NCI-H446 treated with DMSO at 0.1 percent for 48 hours (cell line): ENCODE measurements around the gene PFAS.
"Not testable (repeated sequence)": the region's sequence is repeated elsewhere in the genome, so short reads cannot be mapped to it uniquely, and the experiment has no call there.

Experiments used
- DNase-seq: peaks from one replicate; lab custom pipeline; 2025; lab: John Stamatoyannopoulos, UW

Gene PFAS

GRCh38 chr17:8227238-8227581 is 21.9 kb upstream of the PFAS start:
- no peak for DNase-seq

GRCh38 chr17:8231701-8232100 is 17.4 kb upstream of the PFAS start:
- DNase-seq = no peak

GRCh38 chr17:8234361-8235270 is 14.5 kb upstream of the PFAS start:
- no peak for DNase-seq

- DNase-seq = no peak
Measured at GRCh38 chr17:8235676-8236075, 13.4 kb upstream of the PFAS start.

- DNase-seq = no peak
Measured at GRCh38 chr17:8237175-8237574, 11.9 kb upstream of the PFAS start.

- DNase-seq = no peak
Measured at GRCh38 chr17:8237886-8238285, 11.2 kb upstream of the PFAS start.

GRCh38 chr17:8243827-8244226 is 5.3 kb upstream of the PFAS start:
- DNase-seq = no peak

- DNase-seq = no peak
Measured at GRCh38 chr17:8244768-8245167, 4.3 kb upstream of the PFAS start.

GRCh38 chr17:8249621-8250500 is 772 bp downstream of the PFAS start:
- DNase-seq = no peak

- DNase-seq = not testable (repeated sequence)
Measured at GRCh38 chr17:8251411-8251810, 2.3 kb downstream of the PFAS start.

- DNase-seq = no peak
Measured at GRCh38 chr17:8253801-8254200, 4.7 kb downstream of the PFAS start.

- DNase-seq = no peak
Measured at GRCh38 chr17:8254881-8255280, 5.8 kb downstream of the PFAS start.

- DNase-seq = no peak
Measured at GRCh38 chr17:8255499-8255898, 6.4 kb downstream of the PFAS start.

GRCh38 chr17:8256291-8256690 is 7.2 kb downstream of the PFAS start:
- no peak for DNase-seq

- DNase-seq = no peak
Measured at GRCh38 chr17:8256691-8257090, 7.6 kb downstream of the PFAS start.

- DNase-seq = no peak
Measured at GRCh38 chr17:8257801-8258200, 8.7 kb downstream of the PFAS start.

GRCh38 chr17:8264320-8264719 is 15.2 kb downstream of the PFAS start:
- DNase-seq = no peak

- no peak for DNase-seq
Measured at GRCh38 chr17:8264836-8265542, 15.9 kb downstream of the PFAS start.

- DNase-seq = no peak
Measured at GRCh38 chr17:8266648-8267479, 17.8 kb downstream of the PFAS start.

- no peak for DNase-seq
Measured at GRCh38 chr17:8267480-8268147, 18.5 kb downstream of the PFAS start.
